Large intestine (tissue), 3 donors: Measurements from ENCODE around the gene ZBTB42. TPM values are rescaled to one million over a fixed set of nuclear protein-coding genes. Genes with fewer than 3 reads are reported as not detected.

Experiments used
- DNase-seq, 2 donors: peaks; one replicate each; pipeline versions ENCODE4 v3.0.0 to v3.0.0-alpha.2; 2013
- H3K27ac ChIP-seq: one replicate; pipeline ENCODE4 v1.5.1; 2013; ENCODE audit warnings: low read length
- H3K27me3 ChIP-seq: 2 replicates; pipeline ENCODE4 v1.6.1; 2013; ENCODE audit warnings: low read length; ENCODE audit not compliant: control insufficient read depth, insufficient read depth
- H3K36me3 ChIP-seq: 2 replicates; pipeline ENCODE4 v1.6.1; 2013; ENCODE audit warnings: low read length; ENCODE audit not compliant: control insufficient read depth, insufficient read depth
- H3K4me1 ChIP-seq: one replicate; pipeline ENCODE4 v1.6.1; 2013; ENCODE audit warnings: low read length; ENCODE audit not compliant: control insufficient read depth, insufficient read depth
- H3K4me3 ChIP-seq: one replicate; pipeline ENCODE4 v1.5.1; 2013; ENCODE audit warnings: low read length
- H3K9me3 ChIP-seq: one replicate; pipeline ENCODE4 v1.6.1; 2013; ENCODE audit warnings: mild to moderate bottlenecking, low read depth, low read length, moderate library complexity; ENCODE audit not compliant: control insufficient read depth
- WGBS: methylation state at CpG from one replicate; pipeline ENCODE4 v1.1.5; 2013; ENCODE audit warnings: low lambda C conversion rate; ENCODE audit not compliant: insufficient coverage; 5-methylcytosine and 5-hydroxymethylcytosine counted together
- polyA plus RNA-seq: library from polyadenylated mRNA; unstranded; fragments of 120-200 nt; gene quantifications from one replicate; pipeline ENCODE4 v1.2.1, GENCODE V29; 2013

ZBTB42 gene
- polyA plus RNA-seq, 1 donor = 6.0 TPM

DNA sequence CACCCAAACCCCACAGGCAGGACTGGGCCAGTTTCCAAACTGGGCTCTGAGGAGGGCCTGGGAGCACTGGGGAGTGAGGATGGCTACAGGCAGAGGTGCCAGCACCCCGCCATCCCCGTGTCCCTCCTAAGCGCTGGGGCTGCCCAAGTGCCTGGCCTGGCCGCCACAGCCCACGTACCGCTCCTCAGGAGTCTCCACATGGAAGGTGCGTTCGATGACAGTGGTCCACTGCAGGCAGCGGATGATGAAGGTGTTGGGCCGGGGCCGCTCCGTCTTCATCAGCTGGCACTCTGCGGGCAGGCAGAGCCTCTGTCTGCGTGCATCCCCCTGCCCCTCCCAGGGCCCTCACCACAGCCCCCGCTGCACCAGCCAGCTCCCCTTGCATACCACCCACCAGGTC is 24.4 kb upstream of the ZBTB42 start:
- H3K27me3 ChIP-seq = no peaks in the 10 kb centered on the region
- no peak for DNase-seq
- no peak overlapping the region for H3K4me3 ChIP-seq
- no peak overlapping the region for H3K27ac ChIP-seq
- no peaks in the 10 kb centered on the region for H3K4me1 ChIP-seq
- WGBS = no CpG with 5 or more reads among the region's 15 CpGs
- H3K36me3 ChIP-seq = peaks cover 77% of the 10 kb centered on the region
- peaks cover 2% of the 10 kb centered on the region for H3K9me3 ChIP-seq

GRCh38 chr14:104776961-104777807 is 23.7 kb upstream of the ZBTB42 start:
- no peak for DNase-seq
- H3K9me3 ChIP-seq = no peaks in the 10 kb centered on the region
- WGBS = no CpG with 5 or more reads among the region's 16 CpGs
- no peak overlapping the region for H3K27ac ChIP-seq
- peaks cover 70% of the 10 kb centered on the region for H3K36me3 ChIP-seq
- H3K4me3 ChIP-seq = no peak overlapping the region
- no peaks in the 10 kb centered on the region for H3K4me1 ChIP-seq
- no peaks in the 10 kb centered on the region for H3K27me3 ChIP-seq

- no CpG with 5 or more reads among the region's 15 CpGs for WGBS
- no peak overlapping the region for H3K27ac ChIP-seq
- H3K4me1 ChIP-seq = no peaks in the 10 kb centered on the region
- H3K36me3 ChIP-seq = peaks cover 64% of the 10 kb centered on the region
- no peak for DNase-seq
- no peaks in the 10 kb centered on the region for H3K27me3 ChIP-seq
- no peaks in the 10 kb centered on the region for H3K9me3 ChIP-seq
- no peak overlapping the region for H3K4me3 ChIP-seq
Measured at GRCh38 chr14:104777808-104778249, 23.1 kb upstream of the ZBTB42 start.

DNA sequence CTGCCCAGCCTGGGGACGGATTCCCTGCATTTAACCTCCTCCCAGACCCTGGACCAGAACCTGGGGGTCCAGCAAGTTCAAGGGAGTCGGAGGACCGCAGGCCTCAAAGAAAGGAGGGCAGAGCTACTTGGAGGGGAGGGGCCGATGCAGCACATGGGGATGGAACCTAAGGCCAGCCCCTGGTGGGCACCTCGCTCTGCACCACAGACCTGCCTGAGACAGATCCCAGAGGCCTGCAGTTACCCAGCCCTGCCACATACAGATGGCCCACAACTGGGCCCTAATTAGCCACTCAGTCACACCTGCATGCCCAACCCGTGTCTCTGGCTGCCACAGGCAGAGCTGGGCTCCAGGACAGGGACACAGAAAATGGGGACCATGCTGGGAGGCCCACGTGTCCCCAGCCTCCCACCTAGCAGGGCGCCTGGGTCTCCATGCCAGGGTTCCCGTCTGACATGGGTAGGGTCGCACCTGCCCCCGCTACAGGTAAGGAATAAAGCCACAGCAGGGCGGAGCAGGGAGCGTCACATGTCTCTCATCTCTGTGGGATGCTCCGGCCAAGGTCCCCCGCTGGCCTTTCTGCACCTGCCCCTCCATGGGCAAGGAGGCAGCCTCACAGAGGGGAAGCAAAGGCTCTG is 22.1 kb upstream of the ZBTB42 start:
- H3K27me3 ChIP-seq = no peaks in the 10 kb centered on the region
- H3K9me3 ChIP-seq = no peaks in the 10 kb centered on the region
- no peaks in the 10 kb centered on the region for H3K4me1 ChIP-seq
- no peak overlapping the region for H3K4me3 ChIP-seq
- H3K36me3 ChIP-seq = peaks cover 57% of the 10 kb centered on the region
- no peak for DNase-seq
- H3K27ac ChIP-seq = no peak overlapping the region
- no CpG with 5 or more reads among the region's 15 CpGs for WGBS

GRCh38 chr14:104779776-104780512 is 21.0 kb upstream of the ZBTB42 start:
- H3K4me1 ChIP-seq = no peaks in the 10 kb centered on the region
- H3K27me3 ChIP-seq = no peaks in the 10 kb centered on the region
- H3K9me3 ChIP-seq = no peaks in the 10 kb centered on the region
- peaks cover 54% of the 10 kb centered on the region for H3K36me3 ChIP-seq
- H3K27ac ChIP-seq = no peak overlapping the region
- no peak overlapping the region for H3K4me3 ChIP-seq
- DNase-seq = no peak
- no CpG with 5 or more reads among the region's 32 CpGs for whole genome bisulfite sequencing

DNA sequence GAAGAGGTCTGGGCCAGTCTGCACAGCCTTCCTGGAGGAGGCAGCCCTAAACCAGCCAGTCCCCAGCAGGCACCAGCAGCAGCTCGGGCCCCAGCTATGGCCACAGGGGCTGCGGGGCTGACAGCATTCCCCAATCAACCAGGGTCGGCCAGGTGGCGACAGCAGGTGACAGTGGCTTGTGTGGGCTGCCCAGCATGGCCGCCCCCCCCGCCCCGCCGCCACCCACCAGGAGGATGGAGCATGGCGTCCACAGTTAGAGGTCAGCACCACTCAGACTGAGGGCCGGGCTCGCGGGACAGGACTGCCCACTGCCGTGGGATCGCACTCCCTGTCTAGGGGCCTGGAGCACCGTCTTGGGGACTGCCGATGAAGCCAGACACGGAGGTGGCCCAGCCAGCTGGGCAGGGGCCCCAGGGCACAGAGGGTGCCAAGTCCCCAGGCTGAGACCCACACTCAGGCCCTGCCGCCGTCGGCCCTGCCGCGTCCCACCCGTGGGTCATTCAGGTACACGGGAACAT is 20.3 kb upstream of the ZBTB42 start:
- H3K4me1 ChIP-seq = no peaks in the 10 kb centered on the region
- peaks cover 51% of the 10 kb centered on the region for H3K36me3 ChIP-seq
- H3K27me3 ChIP-seq = no peaks in the 10 kb centered on the region
- H3K9me3 ChIP-seq = no peaks in the 10 kb centered on the region
- WGBS = no CpG with 5 or more reads among the region's 24 CpGs
- no peak overlapping the region for H3K27ac ChIP-seq
- DNase-seq = no peak
- no peak overlapping the region for H3K4me3 ChIP-seq

DNA sequence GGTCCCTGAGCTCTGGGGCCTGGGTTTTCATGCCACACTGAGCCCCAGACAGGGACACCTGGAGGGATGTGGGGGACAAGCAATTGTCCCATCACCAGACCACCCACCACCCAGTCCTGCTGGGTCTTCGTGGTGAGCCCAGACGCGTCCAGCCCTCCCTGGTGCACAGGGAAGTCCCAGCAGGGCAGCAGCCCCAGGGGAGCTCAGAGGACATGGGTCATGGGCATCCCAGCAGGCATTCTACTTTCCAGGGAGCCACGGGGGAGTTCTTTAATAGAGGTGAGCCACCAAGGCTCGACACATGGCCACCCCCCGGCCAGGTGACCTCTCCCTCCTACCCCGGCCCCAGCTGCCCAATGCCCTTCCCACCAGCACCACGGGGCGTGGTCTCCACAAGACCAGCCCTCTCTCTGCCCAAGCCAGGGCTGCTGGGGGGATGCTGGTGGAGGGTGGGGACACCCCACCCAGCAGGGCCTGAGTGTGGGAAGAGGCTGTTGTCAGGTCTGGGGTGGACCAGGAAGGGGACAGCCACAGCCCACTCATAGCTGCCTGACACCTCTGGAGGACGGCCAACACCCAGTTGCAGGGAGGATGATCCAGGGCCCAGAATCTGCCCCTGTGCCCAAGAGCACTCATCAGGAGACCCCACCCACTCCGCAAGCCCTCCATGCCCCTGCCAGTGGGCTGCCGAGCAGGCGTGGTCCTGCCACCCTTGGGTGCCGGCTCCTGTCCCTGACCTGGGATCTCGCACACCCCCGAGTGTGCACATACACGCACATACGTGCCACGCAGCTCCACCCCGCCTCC is 19.4 kb upstream of the ZBTB42 start:
- no peaks in the 10 kb centered on the region for H3K27me3 ChIP-seq
- H3K4me1 ChIP-seq = no peaks in the 10 kb centered on the region
- DNase-seq = no peak
- H3K27ac ChIP-seq = no peak overlapping the region
- H3K36me3 ChIP-seq = peaks cover 45% of the 10 kb centered on the region
- no peak overlapping the region for H3K4me3 ChIP-seq
- no peaks in the 10 kb centered on the region for H3K9me3 ChIP-seq
- WGBS = no CpG with 5 or more reads among the region's 20 CpGs

GRCh38 chr14:104782086-104782807 is 18.7 kb upstream of the ZBTB42 start:
- H3K36me3 ChIP-seq = peaks cover 38% of the 10 kb centered on the region
- WGBS = no CpG with 5 or more reads among the region's 28 CpGs
- no peaks in the 10 kb centered on the region for H3K9me3 ChIP-seq
- H3K4me3 ChIP-seq = no peak overlapping the region
- H3K27ac ChIP-seq = no peak overlapping the region
- no peaks in the 10 kb centered on the region for H3K27me3 ChIP-seq
- H3K4me1 ChIP-seq = no peaks in the 10 kb centered on the region
- DNase-seq = no peak

GRCh38 chr14:104782808-104783139 is 18.1 kb upstream of the ZBTB42 start:
- H3K9me3 ChIP-seq = no peaks in the 10 kb centered on the region
- peaks cover 43% of the 10 kb centered on the region for H3K36me3 ChIP-seq
- no peak overlapping the region for H3K4me3 ChIP-seq
- DNase-seq = no peak
- H3K27me3 ChIP-seq = no peaks in the 10 kb centered on the region
- WGBS = no CpG with 5 or more reads among the region's 13 CpGs
- no peak overlapping the region for H3K27ac ChIP-seq
- H3K4me1 ChIP-seq = no peaks in the 10 kb centered on the region
